HFFc6 (cell line): ENCODE measurements around the gene TSKS. TPM values are rescaled to one million over a fixed set of nuclear protein-coding genes. Genes with fewer than 3 reads are reported as not detected.
"Not testable (repeated sequence)": the region's sequence is repeated elsewhere in the genome, so short reads cannot be mapped to it uniquely, and the experiment has no call there.

Experiments used
- DNase-seq: peaks from one replicate; pipeline ENCODE4 v3.0.0-alpha.2; 2018
- H3K27ac Mint-ChIP-seq: 2 replicates; pipeline ENCODE4 v1.8.0; 2020; ENCODE audit warnings: mild to moderate bottlenecking, mixed read lengths
- H3K27me3 Mint-ChIP-seq: 2 replicates; pipeline ENCODE4 v1.8.0; 2021; ENCODE audit warnings: mild to moderate bottlenecking, moderate library complexity, mixed read lengths; ENCODE audit not compliant: insufficient read depth
- H3K36me3 Mint-ChIP-seq: 2 replicates; pipeline ENCODE4 v1.8.0; 2021; ENCODE audit warnings: low read depth, mixed read lengths
- H3K4me1 Mint-ChIP-seq: 2 replicates; pipeline ENCODE4 v1.8.0; 2020; ENCODE audit warnings: low read depth, mixed read lengths
- H3K4me3 Mint-ChIP-seq: 2 replicates; pipeline ENCODE4 v1.8.0; 2020; ENCODE audit warnings: mild to moderate bottlenecking, moderate library complexity, mixed read lengths
- H3K9me3 Mint-ChIP-seq: 2 replicates; pipeline ENCODE4 v1.8.0; 2020; ENCODE audit warnings: mild to moderate bottlenecking, mixed read lengths
- total RNA-seq, 6 experiments: library from RNA; stranded (reverse); fragmentation: NEBNext Ultra II Directional; extraction: Animal tissue kit (Norgen Biotek cat#: 25700); gene quantifications; 2 replicates in 1 of 6; 3 replicates in 5 of 6; pipeline ENCODE4 v1.2.3, GENCODE V29; 2021
- TF ChIP-seq, protein P1 (sequence below): fragments of 200-600 bp; sonication (generic); IDR thresholded peaks from 2 replicates; pipeline ENCODE4 v1.5.0; 2021; ENCODE audit warnings: antibody characterized with exemption, mild to moderate bottlenecking

Gene TSKS
- total RNA-seq, 6 experiments from 2014 or later = not detected

DNA sequence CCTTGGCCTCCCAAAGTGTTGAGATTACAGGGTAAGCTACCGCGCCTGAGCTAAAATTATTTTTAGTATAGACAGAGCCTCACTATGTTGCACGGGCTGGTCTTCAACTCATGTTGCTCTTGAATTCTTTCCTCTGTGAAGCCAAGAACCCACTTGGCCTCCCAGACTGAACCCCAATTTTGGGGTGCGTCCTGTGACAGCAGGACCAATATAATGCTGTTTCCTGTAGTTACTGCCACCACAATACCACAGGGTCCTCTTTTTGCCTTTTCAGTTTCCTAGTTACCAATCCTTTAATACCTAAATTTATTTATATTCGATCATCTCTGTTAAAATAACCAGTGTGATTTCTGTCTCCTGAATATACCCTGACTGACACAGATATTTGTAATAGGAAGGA, 32.9 kb downstream of the TSKS start:
- DNase-seq = no peak
- peaks cover 6% of the 10 kb centered on the region for H3K27me3 Mint-ChIP-seq
- peaks cover 13% of the 10 kb centered on the region for H3K4me1 Mint-ChIP-seq
- no peak overlapping the region for H3K4me3 Mint-ChIP-seq
- no peaks in the 10 kb centered on the region for H3K36me3 Mint-ChIP-seq
- no peaks in the 10 kb centered on the region for H3K9me3 Mint-ChIP-seq
- H3K27ac Mint-ChIP-seq = no peak overlapping the region
- TF ChIP-seq, protein P1, sequence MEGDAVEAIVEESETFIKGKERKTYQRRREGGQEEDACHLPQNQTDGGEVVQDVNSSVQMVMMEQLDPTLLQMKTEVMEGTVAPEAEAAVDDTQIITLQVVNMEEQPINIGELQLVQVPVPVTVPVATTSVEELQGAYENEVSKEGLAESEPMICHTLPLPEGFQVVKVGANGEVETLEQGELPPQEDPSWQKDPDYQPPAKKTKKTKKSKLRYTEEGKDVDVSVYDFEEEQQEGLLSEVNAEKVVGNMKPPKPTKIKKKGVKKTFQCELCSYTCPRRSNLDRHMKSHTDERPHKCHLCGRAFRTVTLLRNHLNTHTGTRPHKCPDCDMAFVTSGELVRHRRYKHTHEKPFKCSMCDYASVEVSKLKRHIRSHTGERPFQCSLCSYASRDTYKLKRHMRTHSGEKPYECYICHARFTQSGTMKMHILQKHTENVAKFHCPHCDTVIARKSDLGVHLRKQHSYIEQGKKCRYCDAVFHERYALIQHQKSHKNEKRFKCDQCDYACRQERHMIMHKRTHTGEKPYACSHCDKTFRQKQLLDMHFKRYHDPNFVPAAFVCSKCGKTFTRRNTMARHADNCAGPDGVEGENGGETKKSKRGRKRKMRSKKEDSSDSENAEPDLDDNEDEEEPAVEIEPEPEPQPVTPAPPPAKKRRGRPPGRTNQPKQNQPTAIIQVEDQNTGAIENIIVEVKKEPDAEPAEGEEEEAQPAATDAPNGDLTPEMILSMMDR = no peak

DNA sequence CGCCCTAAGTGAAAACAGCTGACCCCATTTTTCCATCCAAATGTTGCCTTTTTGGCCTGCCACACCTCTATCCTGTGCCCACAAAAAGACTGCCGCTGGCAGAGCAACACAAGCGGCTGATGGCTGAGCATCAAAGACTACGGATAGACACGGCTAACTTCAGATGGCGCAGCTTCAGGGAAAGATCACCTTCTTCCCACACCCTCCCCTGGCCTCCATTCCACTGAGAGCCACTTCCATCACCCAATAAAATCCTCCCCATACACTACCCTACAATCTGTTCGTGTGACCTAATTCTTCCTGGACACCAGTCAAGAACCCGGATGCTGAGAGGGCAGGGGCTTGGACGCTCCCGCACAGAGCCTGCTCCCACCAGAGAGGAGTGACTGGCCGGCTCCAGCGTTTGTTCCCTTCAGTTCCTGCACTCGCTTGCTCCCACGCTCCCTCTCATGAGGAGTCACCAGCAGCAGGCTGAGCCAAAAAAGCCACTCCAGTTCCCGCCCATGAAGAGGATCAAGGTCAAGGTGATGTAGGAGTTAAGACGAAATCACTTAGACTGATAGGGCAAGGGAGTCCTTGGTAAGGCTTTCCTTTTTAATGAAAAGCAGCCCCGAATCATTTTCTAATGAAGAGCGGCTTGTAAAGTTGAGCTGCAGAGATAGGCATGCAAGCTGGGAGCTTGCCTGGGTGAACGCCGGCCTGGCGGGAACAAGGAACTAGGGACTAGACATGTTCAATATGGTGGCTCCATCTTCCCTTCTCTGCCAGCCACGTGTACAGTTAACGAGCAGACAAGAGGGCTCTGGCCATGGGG, 35.7 kb downstream of the TSKS start:
- DNase-seq = no peak
- Mint-ChIP-seq H3K27me3 (peaks cover 6% of the 10 kb centered on the region), H3K27ac (peak overlapping the region; percentile 42), H3K4me1 (peaks cover 22% of the 10 kb centered on the region), H3K36me3 (no peaks in the 10 kb centered on the region), H3K4me3 (peak overlapping the region; percentile 47), H3K9me3 (peaks cover 5% of the 10 kb centered on the region; the same call in 1 of the 2 replicates)
- TF ChIP-seq, protein P1 = no peak

DNA sequence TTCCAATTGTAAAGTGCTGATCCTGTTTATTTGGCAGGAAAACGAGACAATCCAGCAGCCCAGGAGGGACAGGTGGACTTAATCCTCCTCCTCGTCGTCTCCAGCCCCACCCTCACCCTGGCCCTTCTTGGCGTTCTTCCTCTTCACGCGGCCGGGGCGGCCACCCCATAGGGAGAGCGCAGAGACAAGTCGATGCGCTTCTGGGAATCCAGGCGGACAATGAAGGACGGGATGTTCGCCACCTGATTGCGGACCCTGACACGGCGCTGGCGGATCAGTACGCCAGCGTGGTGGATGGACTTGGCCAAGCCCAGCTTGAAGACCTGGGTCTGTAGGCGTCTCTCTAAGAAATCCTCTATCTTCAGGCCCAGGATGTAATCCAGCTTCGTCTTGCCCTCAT, 43.7 kb downstream of the TSKS start:
- not testable (repeated sequence) for H3K9me3 Mint-ChIP-seq, H3K27me3 Mint-ChIP-seq, H3K36me3 Mint-ChIP-seq, DNase-seq, H3K4me3 Mint-ChIP-seq, H3K27ac Mint-ChIP-seq
- H3K4me1 Mint-ChIP-seq = peaks cover 11% of the 10 kb centered on the region

DNA sequence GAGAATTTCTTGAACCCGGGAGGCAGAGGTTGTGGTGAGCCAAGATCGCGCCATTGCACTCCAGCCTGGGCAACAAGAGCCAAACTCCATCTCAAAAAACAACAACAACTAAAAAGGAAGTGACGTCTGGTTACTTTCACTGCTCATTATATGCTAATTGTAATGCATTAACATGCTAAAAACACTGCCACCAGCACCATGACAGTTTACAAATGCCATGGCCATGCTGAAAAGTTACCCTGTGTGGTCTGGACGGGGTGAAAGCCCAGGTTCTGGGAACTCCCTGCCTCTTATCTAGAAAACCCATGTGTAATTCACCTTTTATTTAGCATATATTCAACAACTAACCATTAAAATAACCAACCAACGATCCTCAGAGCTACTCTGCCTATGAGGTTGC, 44.1 kb downstream of the TSKS start:
- Mint-ChIP-seq H3K4me1 (peaks cover 7% of the 10 kb centered on the region), H3K27ac (no peak overlapping the region), H3K36me3 (no peaks in the 10 kb centered on the region; the same call in 1 of the 2 replicates), H3K4me3 (no peak overlapping the region), H3K27me3 (no peaks in the 10 kb centered on the region; the same call in none of the 2 replicates), H3K9me3 (peaks cover 5% of the 10 kb centered on the region; the same call in 1 of the 2 replicates)
- DNase-seq = no peak
- TF ChIP-seq, protein P1 = no peak

DNA sequence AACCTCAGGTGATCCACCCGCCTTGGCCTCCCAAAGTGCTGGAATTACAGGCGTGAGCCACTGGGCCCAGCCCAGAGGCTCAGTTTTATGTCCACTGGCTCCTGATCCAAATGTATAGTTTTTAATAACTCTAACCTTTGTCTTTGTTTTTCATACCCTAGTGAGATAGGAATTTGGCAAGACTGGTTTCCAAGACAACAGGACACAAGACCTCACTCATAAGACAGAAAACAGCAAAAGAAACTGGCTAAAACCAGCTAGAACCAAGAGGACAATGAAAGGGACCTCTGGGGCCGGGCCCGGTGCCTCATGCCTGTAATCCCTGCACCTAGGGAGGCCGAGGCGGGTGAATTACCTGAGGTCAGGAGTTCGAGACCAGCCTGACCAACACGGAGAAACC, 44.6 kb downstream of the TSKS start:
- Mint-ChIP-seq H3K27me3 (no peaks in the 10 kb centered on the region; the same call in none of the 2 replicates), H3K9me3 (peaks cover 4% of the 10 kb centered on the region; the same call in 1 of the 2 replicates)

DNA sequence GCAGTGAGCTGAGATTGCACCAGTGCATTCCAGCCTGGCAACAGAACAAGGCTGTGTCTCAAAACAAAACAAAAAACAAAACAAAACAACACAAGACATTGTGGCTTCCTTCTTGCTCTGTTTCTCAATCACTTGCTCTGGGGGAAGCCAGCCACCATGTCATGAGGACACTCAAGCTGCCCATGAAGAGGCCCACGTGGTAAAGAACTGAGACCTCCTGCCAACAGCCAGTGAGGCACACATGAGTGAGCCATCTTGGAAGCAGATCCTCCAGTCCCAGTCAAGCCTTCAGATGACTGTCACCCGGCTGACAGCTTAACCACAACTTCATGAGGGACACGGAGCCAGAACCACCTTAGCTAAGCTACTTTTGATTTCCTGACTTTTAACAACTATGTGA, 47.0 kb downstream of the TSKS start:
- H3K4me1 Mint-ChIP-seq = peaks cover 12% of the 10 kb centered on the region
- peak overlapping the region; percentile 31; the same call in 1 of the 2 replicates for H3K27ac Mint-ChIP-seq
- peaks cover 13% of the 10 kb centered on the region for H3K36me3 Mint-ChIP-seq
- no peak overlapping the region for H3K4me3 Mint-ChIP-seq
- TF ChIP-seq, protein P1 = no peak
- peaks cover 3% of the 10 kb centered on the region for H3K27me3 Mint-ChIP-seq
- no peaks in the 10 kb centered on the region for H3K9me3 Mint-ChIP-seq
- DNase-seq = no peak

More for the DNA sequence above, 44.6 kb downstream of the TSKS start:
- Mint-ChIP-seq H3K36me3 (no peaks in the 10 kb centered on the region; the same call in 1 of the 2 replicates), H3K4me1 (peaks cover 7% of the 10 kb centered on the region), H3K27ac (peak overlapping the region; percentile 25; the same call in 1 of the 2 replicates), H3K4me3 (no peak overlapping the region)
- DNase-seq = no peak
- TF ChIP-seq, protein P1 = no peak
